DMS79 (cell line): ENCODE results near the gene EDIL3.

ENCODE experiments used
- DNase-seq: peaks from one replicate; lab custom pipeline; 2025; lab: John Stamatoyannopoulos, UW

Gene EDIL3

DNA sequence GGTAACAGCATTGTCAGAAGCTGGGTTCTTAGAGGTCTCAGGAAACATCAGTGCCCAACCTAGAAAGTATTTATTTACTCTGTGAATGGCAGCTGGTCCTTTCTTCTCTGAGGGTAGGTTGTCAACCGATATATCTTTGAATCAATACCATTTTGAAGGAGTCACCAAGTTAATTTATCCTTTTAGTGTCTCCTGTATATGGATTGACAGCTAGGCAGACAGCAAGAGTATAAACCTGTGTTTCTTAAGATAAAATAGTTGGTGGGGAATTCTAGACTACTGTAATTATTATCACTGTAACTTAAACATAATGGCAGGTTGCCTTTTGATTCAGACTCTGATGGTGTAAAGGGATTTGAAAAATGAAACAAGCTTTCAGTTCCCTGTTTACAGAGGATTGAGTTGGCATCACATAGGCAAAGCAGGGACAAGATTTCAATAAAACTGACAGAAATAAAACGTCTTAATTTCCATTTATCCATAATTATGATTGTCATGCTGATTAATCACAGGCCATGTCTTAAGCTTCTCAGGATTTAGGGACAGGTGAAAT, 473.2 kb downstream of the EDIL3 start:
- no peak for DNase-seq

DNA sequence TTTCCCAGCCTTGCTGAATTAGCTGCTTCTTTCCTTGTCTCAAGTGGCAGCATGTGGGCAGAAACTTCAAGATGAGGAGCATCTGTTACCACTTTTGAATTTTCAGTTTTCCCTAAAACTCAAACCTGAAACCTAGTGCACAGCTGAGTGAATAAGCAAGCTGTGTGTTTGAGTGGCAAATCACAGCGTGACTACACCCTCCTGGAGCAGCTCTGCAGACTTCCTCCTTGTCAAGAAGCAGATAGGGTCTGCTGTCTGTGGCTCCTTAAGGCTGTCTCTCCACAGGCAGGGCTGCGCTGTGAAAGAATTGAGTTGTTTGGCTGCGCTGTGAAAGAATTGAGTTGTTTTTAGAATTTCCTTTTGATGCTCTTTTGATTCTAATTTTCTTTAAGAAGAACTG, 484.4 kb downstream of the EDIL3 start:
- DNase-seq = no peak

DNA sequence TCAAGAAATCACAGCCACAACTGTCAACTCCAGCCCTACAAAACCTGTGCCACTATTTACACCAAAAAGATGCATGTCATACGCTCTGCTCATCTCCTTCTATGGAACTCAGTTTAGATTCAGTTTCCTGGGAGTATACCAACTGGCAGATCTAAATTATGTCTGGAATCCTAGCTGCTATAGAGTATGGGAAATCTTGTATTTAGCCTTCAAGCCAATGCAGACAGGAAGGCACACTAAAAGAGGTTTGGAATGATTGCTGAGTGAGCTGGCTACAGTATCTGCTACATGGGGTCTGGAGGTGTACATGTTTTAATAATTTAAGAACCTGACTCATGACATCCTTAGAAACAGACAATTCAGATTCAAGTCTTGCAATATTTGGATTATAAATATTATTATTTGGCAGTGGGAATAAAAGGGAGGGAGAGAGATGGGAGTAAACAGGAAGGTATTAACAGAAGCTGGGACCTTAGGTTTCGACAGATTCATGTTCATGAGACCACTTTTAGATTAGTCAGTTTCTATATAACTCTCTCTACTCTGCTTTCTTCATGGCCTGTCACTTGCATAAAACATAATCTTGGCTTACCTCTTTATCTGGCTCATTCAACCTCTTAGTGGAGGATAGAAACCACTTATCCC, 485.2 kb downstream of the EDIL3 start:
- DNase-seq = no peak

DNA sequence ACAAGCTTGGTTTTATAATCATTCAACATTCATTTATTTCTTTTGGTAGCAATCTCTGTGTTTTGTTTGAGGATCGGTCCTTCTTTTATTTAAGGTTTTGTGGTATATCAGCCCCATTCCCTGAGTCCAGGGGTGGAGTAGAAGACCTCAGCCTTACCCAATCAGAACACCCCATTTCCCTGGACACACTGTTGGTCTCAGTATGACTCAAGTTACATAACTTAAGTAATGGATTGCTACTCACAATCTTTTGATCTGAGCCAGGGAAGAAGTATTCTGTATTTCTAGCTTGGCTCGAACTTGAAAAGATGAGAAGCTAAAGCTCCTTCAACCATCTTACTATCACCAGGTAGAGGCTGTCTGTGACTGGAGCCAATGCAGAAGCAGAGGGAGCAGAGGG, 488.8 kb downstream of the EDIL3 start:
- DNase-seq = no peak

DNA sequence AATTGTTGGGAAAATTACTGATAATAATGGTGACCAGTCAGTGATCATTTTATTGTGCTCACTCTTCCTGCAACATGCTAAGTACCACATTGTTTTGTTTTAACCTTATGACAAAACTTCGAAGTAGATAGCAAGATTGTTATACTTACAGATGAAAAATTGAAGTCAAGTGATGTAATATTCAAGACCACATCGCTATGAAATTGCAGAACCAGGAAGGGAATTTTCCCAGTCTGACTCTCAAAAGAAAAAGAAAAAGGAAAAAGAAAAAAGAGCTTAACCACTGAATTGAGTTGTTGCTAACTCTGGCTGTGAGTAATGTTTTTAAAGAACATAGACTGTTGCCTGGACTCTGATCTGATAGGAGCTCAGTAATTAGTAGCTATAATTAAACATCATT, 493.4 kb downstream of the EDIL3 start:
- DNase-seq = no peak
